KOPT-K1 (cell line): ENCODE data around the gene SPACDR.
"Not testable (repeated sequence)": the region's sequence is repeated elsewhere in the genome, so short reads cannot be mapped to it uniquely, and the experiment has no call there.

Experiments used
- H3K27ac ChIP-seq: fragments of 200-600 bp; sonication (generic); 2 replicates; pipeline ENCODE4 v1.5.1; 2016; ENCODE audit warnings: antibody characterized with exemption, mild to moderate bottlenecking, low read depth, low read length; ENCODE audit not compliant: poor library complexity, severe bottlenecking
- H3K36me3 ChIP-seq: fragments of 200-600 bp; sonication (generic); 2 replicates; pipeline ENCODE4 v1.5.1; 2017; ENCODE audit warnings: antibody characterized with exemption, mild to moderate bottlenecking, low read length, moderate library complexity; ENCODE audit not compliant: insufficient read depth
- H3K9me3 ChIP-seq: fragments of 200-600 bp; sonication (generic); 2 replicates; pipeline ENCODE4 v1.5.1; 2017; ENCODE audit warnings: antibody characterized with exemption, low read length, mild to moderate bottlenecking; ENCODE audit not compliant: insufficient read depth, poor library complexity, severe bottlenecking

SPACDR gene

GRCh38 chr7:100457033-100457432 lies 7.0 kb downstream of the SPACDR start:
- Histone ChIP-seq H3K36me3 (peaks cover 16% of the 10 kb centered on the region), H3K27ac (no peak overlapping the region), H3K9me3 (no peaks in the 10 kb centered on the region)

- Histone ChIP-seq H3K9me3 (no peaks in the 10 kb centered on the region), H3K27ac (no peak overlapping the region), H3K36me3 (peaks cover 14% of the 10 kb centered on the region)
Measured at GRCh38 chr7:100456562-100456961, 7.5 kb downstream of the SPACDR start.

DNA sequence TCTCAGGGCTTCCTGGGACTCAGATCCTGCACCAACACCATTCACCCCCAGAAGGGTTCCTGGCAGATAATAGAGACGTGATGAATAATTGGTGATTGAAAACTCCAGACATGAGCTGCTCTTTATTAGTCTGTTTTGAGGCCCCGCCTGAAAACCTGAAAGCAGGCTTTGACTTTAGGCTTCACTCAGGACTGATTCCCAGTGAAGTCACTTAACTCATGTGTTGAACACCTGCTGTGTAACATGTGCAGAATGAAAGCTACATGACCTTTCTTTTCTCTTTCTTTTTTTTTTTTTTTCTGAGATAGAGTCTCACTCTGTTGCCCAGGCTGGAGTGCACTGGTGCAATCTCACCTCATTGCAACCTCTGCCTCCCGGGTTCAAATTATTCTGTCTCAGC lies 8.9 kb downstream of the SPACDR start:
- peak overlapping the region; percentile 55 for H3K27ac ChIP-seq
- no peaks in the 10 kb centered on the region; the same call in 1 of the 2 replicates for H3K36me3 ChIP-seq
- no peaks in the 10 kb centered on the region for H3K9me3 ChIP-seq

- not testable (repeated sequence) for H3K9me3 ChIP-seq, H3K36me3 ChIP-seq
- peak overlapping the region; percentile 55 for H3K27ac ChIP-seq
Measured at GRCh38 chr7:100453854-100454253, 10.2 kb downstream of the SPACDR start.

- no peaks in the 10 kb centered on the region for H3K36me3 ChIP-seq
- H3K27ac ChIP-seq: no peak overlapping the region
- no peaks in the 10 kb centered on the region for H3K9me3 ChIP-seq
Measured at GRCh38 chr7:100452513-100452912, 11.5 kb downstream of the SPACDR start.

DNA sequence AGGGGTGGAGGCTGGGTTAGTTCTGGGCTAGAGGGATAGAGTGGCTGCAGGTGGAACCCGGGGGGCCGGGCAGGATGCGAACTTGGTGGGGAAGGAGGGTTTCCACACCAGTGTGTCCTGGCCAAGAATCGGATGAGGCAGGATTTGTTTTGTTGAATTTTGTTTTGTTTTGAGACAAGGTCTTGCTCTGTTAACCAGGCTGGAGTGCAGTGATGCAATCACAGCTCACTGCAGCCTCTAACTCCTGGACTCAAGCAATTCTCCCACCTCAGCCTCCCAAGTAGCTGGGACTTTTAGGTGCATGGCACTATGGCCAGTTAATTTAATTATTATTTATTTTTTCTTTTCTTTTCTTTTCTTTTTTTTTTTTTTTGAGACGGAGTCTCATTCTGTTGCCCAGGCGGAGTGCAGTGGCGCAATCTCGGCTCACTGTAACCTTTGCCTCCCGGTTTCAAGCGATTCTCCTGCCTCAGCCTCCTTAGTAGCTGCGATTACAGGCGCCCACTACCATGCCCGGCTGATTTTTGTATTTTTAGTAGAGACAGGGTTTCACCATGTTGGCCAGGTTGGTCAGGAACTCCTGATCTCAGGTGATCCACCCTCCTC lies 14.8 kb downstream of the SPACDR start:
- H3K36me3 ChIP-seq: no peaks in the 10 kb centered on the region
- no peaks in the 10 kb centered on the region for H3K9me3 ChIP-seq
- H3K27ac ChIP-seq: no peak overlapping the region

- not testable (repeated sequence) for H3K9me3 ChIP-seq, H3K36me3 ChIP-seq, H3K27ac ChIP-seq
Measured at GRCh38 chr7:100447363-100447762, 16.7 kb downstream of the SPACDR start.

DNA sequence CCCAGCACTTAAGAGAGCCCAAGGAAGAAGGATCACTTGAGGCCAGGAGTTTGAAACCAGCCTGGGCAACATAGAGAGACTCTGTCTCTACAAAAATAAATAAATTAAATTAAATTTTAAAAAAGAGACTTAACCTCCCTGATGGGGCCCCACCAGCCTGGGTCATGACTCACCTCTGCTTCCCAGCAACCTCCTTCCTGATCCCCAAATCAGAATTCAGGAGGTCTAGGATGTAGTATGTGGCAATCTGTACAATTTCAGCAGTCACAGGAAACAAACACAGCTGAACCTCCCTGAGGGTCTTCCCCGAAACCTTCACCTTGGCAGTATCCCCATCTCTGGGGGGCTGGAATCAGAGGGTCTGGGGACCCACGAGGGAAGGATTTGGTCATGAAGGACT lies 18.0 kb downstream of the SPACDR start:
- H3K36me3 ChIP-seq: no peaks in the 10 kb centered on the region
- H3K27ac ChIP-seq: peak overlapping the region; percentile 86
- H3K9me3 ChIP-seq: no peaks in the 10 kb centered on the region

GRCh38 chr7:100444311-100445278 lies 19.5 kb downstream of the SPACDR start:
- peak overlapping the region; percentile 86 for H3K27ac ChIP-seq
- no peaks in the 10 kb centered on the region for H3K36me3 ChIP-seq
- no peaks in the 10 kb centered on the region for H3K9me3 ChIP-seq

- Histone ChIP-seq H3K27ac (peak overlapping the region; percentile 86), H3K36me3 (no peaks in the 10 kb centered on the region), H3K9me3 (no peaks in the 10 kb centered on the region)
Measured at GRCh38 chr7:100443096-100443840, 20.8 kb downstream of the SPACDR start.

DNA sequence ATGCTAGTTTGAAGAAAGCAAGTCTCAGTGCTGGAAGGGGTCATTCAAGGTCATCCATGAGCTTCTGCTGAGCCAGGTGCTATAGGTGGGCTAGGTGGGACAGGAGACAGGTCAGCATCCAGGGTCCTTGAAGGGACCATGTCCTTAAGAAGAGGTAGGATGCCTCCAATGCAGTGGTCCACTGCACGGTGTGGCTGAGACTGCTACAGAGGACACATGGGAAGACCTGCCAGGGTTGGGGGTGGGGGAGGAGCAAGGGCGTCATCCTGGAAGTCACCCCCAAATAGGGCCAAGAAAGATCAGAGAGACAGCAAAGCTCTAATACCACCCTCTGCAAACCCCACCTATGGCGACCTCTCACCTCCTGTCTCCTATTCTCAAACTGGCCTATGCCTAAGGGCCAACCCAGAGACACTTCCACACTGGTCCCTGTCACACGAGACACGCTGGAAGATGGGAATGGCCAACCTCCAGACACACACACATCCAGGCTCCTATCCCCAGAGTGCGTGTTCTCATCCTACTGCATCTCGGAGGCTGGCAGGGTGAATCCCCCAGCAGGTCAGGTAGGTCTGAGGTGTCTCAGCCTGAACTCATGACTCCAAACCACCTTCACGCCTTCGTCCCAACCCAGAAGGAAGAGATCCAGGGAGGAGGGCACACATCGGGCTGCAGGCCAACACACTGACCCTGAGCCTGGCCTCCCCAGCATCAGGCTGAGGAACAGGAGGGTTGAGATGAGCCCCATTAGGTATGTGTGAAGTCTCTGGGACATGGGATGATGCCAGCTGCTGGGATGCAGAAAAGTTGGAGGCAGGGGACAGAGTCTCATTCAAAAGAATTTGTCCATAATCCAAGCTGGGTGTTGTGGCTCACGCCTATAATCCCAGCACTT lies 22.2 kb downstream of the SPACDR start:
- Histone ChIP-seq H3K9me3 (no peaks in the 10 kb centered on the region), H3K36me3 (no peaks in the 10 kb centered on the region), H3K27ac (no peak overlapping the region)

GRCh38 chr7:100439244-100439643 lies 24.8 kb downstream of the SPACDR start:
- not testable (repeated sequence) for H3K27ac ChIP-seq, H3K9me3 ChIP-seq
- peaks cover 16% of the 10 kb centered on the region for H3K36me3 ChIP-seq

- not testable (repeated sequence) for H3K27ac ChIP-seq, H3K9me3 ChIP-seq
- peaks cover 21% of the 10 kb centered on the region for H3K36me3 ChIP-seq
Measured at GRCh38 chr7:100438731-100439130, 25.3 kb downstream of the SPACDR start.

GRCh38 chr7:100438172-100438571 lies 25.9 kb downstream of the SPACDR start:
- H3K9me3 ChIP-seq: no peaks in the 10 kb centered on the region
- no peak overlapping the region for H3K27ac ChIP-seq
- peaks cover 27% of the 10 kb centered on the region for H3K36me3 ChIP-seq
